Omental fat pad (tissue), 4 donors: ENCODE results near the gene NSMCE1. TPM values are rescaled to one million over a fixed set of nuclear protein-coding genes. Genes with fewer than 3 reads are reported as not detected.

ENCODE experiments used
- ATAC-seq: fragments of 150-250 bp; one replicate; pipeline ENCODE4 v1.9.1; 2016; ENCODE audit warnings: mild to moderate bottlenecking, moderate library complexity; ENCODE audit not compliant: low FRiP score
- DNase-seq: peaks from one replicate; pipeline ENCODE4 v3.0.0-alpha.2; 2019; ENCODE audit warnings: low spot score
- total RNA-seq, 4 donors: library from RNA; depleted of rRNA; stranded (reverse); fragments of >200 nt; gene quantifications; one replicate each; pipeline ENCODE4 v1.1.0, GENCODE V29; 2016
- TF ChIP-seq, protein P1 (sequence below), 3 donors: fragments of 450-650 bp; IDR thresholded peaks; one replicate each; pipeline ENCODE4 v1.5.1; 2016 to 2017; ENCODE audit warnings: antibody characterized with exemption in 3 of 3, mild to moderate bottlenecking in 3 of 3, moderate library complexity in 2 of 3

NSMCE1 gene
- total RNA-seq, 4 donors from 2014 or later: 30.3 to 53.0 (median 43.9) TPM

GRCh38 chr16:27224741-27225300, 43.8 kb downstream of the NSMCE1 start:
- no peak for ATAC-seq
- no peak for DNase-seq

DNA sequence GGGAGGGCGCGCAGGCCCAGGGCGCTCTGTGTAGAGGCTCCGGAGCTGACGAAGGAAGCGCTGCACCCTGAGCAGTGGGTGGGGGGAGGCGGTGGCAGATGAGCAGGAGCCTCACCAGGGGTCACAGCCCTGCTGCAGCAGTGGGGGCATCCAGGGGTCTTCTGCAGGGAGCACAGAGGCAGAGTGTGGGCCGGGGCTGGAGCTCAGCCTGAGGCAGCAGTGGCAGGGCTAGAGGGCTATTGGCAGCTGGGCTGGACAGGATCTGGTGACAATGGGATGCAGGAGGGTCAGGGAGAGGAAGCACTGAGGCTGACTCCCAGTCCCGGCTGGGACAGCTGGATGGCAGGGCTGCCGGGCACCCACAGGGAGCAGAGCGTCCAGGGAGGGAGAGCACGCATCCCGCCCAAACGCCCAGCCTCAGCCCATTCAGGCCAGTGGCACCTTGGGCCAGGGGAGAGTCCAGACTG, 44.3 kb downstream of the NSMCE1 start:
- TF ChIP-seq, protein P1, sequence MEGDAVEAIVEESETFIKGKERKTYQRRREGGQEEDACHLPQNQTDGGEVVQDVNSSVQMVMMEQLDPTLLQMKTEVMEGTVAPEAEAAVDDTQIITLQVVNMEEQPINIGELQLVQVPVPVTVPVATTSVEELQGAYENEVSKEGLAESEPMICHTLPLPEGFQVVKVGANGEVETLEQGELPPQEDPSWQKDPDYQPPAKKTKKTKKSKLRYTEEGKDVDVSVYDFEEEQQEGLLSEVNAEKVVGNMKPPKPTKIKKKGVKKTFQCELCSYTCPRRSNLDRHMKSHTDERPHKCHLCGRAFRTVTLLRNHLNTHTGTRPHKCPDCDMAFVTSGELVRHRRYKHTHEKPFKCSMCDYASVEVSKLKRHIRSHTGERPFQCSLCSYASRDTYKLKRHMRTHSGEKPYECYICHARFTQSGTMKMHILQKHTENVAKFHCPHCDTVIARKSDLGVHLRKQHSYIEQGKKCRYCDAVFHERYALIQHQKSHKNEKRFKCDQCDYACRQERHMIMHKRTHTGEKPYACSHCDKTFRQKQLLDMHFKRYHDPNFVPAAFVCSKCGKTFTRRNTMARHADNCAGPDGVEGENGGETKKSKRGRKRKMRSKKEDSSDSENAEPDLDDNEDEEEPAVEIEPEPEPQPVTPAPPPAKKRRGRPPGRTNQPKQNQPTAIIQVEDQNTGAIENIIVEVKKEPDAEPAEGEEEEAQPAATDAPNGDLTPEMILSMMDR (IDR thresholded peaks at IDR 0.05): no peak
- DNase-seq (no peak), ATAC-seq (no peak)

More at GRCh38 chr16:27224741-27225300, 43.8 kb downstream of the NSMCE1 start:
- TF ChIP-seq, protein P1 (IDR thresholded peaks at IDR 0.05): no peak

GRCh38 chr16:27223701-27224100, 44.9 kb downstream of the NSMCE1 start:
- ATAC-seq (no peak), DNase-seq (no peak)
- TF ChIP-seq, protein P1 (IDR thresholded peaks at IDR 0.05): no peak

DNA sequence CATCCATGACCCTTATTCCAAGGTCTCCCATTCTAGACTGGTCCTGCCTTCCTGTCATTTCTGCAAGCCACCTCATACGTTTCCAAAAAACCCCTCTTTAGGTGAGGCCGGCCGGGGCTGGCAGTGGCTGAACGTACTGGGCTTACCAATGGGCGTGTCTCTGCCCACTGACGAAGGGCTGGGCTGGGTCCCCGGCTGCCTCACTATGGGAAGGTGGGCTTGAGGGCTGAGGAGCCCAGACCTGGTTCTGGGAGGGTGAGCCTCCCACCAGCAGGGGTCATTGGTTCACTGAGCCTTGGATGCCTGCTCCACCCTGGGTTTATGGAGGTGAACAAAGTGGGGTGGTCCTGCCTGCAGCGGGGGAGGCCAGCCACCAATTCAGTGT, 45.4 kb downstream of the NSMCE1 start:
- ATAC-seq (no peak), DNase-seq (no peak)
- TF ChIP-seq, protein P1 (IDR thresholded peaks at IDR 0.05): no peak

GRCh38 chr16:27222249-27223225, 46.0 kb downstream of the NSMCE1 start:
- ATAC-seq (no peak), DNase-seq (no peak)
- TF ChIP-seq, protein P1 (IDR thresholded peaks at IDR 0.05): no peak

DNA sequence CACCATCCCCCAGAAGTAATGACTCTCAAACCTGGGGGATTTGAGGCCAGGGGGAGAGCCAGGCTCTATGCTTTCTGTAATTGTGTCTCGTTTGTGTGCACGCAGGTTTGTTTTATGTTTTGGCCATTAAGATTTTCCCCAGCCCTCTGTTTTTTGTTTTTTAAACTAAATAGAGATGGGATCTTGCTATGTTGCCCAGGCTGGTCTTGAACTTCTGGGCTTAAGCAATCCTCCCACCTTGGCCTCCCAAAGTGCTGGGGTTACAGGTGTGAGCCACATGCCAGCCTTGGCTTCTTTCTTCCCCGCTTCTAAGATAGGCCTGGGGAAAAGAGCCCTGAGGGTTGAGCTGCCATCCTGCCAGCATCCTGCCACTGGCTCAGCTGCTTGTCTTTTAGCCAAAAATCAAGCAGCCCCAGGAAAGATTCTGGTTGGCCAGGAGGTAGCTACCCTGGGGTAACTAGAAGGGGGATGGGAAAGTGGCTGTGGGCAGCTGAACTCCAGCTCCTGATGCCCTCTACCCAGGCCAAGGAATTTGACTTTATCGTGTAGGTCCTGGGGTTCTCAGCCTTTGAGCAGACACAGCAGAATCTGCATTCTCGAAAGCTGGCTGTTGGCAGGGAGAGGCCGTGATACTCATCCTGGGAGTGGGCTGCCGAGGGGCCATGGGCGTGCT, 46.9 kb downstream of the NSMCE1 start:
- TF ChIP-seq, protein P1 (IDR thresholded peaks at IDR 0.05): no peak
- no peak for DNase-seq
- no peak for ATAC-seq
